Measurements from ENCODE around the gene FAXC.
"Not testable (repeated sequence)": the region's sequence is repeated elsewhere in the genome, so short reads cannot be mapped to it uniquely, and the experiment has no call there.

Gene FAXC

GRCh38 chr6:99282479-99283062 lies 66.9 kb downstream of the FAXC start:
- no peak for DNase-seq

GRCh38 chr6:99276747-99277146 lies 72.7 kb downstream of the FAXC start:
- no peak for DNase-seq

GRCh38 chr6:99270826-99271225 lies 78.6 kb downstream of the FAXC start:
- DNase-seq: no peak

GRCh38 chr6:99270030-99270429 lies 79.4 kb downstream of the FAXC start:
- DNase-seq: no peak

- DNase-seq: no peak
Measured at GRCh38 chr6:99269207-99269606, 80.3 kb downstream of the FAXC start.

- not testable (repeated sequence) for DNase-seq
Measured at GRCh38 chr6:99266996-99267395, 82.5 kb downstream of the FAXC start.

- not testable (repeated sequence) for DNase-seq
Measured at GRCh38 chr6:99265447-99265846, 84.0 kb downstream of the FAXC start.

- no peak for DNase-seq
Measured at GRCh38 chr6:99254616-99255550, 94.6 kb downstream of the FAXC start.

- no peak for DNase-seq
Measured at GRCh38 chr6:99253271-99253670, 96.2 kb downstream of the FAXC start.

- DNase-seq: no peak
Measured at GRCh38 chr6:99252421-99252820, 97.1 kb downstream of the FAXC start.

GRCh38 chr6:99250476-99250875 lies 99.0 kb downstream of the FAXC start:
- no peak for DNase-seq

- DNase-seq: no peak
Measured at GRCh38 chr6:99246602-99247001, 102.9 kb downstream of the FAXC start.

- DNase-seq: no peak
Measured at GRCh38 chr6:99241905-99242534, 107.5 kb downstream of the FAXC start.

- DNase-seq: no peak
Measured at GRCh38 chr6:99236010-99236409, 113.5 kb downstream of the FAXC start.

- no peak for DNase-seq
Measured at GRCh38 chr6:99233219-99233618, 116.3 kb downstream of the FAXC start.

- DNase-seq: no peak
Measured at GRCh38 chr6:99232056-99232455, 117.4 kb downstream of the FAXC start.

GRCh38 chr6:99225172-99225571 lies 124.3 kb downstream of the FAXC start:
- no peak for DNase-seq

Measured in T-helper 2 cell (primary cell).